HG02943 (cell line): ENCODE data around the gene ZNF787.

Experiments
- ATAC-seq: cut with Tn5 transposase; IDR thresholded peaks from one replicate; pipeline ENCODE4 v1.9.1; 2021; ENCODE audit warnings: mild to moderate bottlenecking, low read depth, moderate library complexity; ENCODE audit not compliant: unreplicated experiment

ZNF787 gene

DNA sequence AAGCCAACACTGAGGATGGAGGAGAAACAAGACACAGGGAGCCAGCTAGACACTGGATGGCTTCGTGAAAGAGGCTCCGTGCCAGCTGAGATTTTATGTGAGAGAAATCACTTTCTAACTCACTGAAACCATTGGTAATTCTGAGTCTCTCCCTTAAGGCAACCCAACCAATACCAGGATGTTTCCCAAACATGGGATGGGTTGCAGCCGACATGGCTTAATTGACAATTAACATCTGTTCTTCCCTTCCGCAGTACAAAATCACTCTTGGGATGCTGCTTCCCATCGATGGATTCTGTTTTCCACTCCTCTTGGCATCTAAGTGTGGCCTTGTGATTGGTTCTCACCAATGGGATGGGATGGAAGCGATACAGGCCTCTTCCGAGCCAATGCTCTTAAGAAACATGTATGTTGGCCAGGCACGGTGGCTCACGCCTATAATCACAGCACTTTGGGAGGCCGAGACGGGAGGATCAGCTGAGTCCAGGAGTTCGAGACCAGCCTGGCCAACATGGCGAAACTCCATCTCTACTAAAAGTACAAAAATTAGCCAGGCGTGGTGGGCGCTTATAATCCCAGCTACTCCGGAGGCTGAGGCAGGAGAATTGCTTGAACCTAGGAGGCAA is 2.3 kb upstream of the ZNF787 start:
- ATAC-seq, result no peak

DNA sequence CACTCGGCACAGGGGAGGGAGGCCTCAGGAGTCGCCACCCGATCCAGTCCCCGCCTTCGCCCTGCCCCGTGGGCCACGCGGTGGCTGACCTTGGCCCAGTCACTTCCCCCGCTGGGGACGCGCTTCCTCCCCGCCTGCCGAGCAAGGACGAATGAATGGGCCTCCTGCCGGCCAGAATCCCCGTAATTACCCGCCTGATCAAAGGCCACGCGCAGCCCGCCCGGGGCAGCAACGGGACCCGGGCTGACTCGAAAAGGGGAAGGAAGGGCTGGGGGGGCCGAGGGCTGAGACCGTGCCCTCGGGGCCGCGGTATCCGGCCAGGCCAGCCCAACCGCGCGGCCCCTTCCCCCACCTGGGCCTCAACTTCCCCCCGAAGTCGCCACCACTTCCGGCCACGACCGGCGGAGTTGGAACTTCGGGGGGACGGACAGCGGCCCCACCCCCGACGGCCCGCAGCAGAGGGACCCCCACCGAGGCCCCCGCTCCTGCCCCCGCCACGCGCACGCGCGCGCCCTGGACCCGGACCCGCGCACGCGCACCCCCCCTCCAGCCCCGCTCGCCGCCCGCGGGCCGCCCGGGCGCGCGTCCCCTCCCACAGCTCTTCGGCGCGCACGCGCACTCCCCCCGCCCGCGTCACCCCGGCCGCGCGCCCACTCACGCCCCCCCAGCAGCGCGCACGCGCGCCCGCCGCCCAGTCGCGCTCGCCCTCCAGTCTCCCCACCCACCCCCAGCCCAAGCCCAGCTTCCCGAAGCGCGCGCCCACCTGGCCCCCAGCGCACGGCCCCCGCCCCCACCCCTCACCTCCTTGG is 520 bp downstream of the ZNF787 start:
- peak; percentile 27 for ATAC-seq

DNA sequence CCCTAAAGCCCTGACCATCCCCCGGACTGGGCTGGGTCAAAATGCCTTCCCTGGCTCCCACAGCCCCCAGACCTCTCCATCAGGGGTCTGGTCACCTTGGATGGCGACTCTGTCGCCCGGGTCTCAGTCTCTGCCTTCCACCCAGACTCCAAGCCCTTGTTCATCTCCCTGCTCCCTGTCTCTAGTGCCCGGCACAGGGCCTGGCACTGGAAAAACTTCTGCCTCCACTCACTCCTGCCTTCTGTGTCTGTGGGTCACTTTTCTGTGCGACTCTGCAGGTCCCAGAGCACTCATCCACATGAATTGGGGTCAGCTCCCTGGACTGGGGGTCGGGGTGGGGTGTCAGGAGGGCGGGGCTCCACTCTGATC is 1.1 kb downstream of the ZNF787 start:
- no peak for ATAC-seq

DNA sequence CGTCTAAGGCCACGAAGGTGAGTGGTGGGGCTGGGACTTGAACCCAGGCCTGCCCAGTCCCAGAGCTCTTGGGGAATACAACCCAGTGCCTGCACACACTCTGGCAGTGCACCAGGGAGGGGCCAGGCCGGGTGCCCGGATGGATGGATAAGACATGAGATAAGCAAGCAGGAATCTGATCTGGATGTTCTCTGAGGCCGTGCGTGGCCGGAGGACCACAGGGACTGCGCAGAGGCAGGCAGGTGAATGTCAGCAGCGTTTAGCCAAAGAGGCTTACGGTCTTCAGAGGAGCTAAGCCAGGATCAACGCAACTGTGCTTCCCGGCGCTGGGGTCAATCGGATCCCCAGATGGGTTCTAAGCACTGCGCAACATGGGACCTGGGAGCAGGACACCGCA is 1.5 kb downstream of the ZNF787 start:
- ATAC-seq, result no peak

DNA sequence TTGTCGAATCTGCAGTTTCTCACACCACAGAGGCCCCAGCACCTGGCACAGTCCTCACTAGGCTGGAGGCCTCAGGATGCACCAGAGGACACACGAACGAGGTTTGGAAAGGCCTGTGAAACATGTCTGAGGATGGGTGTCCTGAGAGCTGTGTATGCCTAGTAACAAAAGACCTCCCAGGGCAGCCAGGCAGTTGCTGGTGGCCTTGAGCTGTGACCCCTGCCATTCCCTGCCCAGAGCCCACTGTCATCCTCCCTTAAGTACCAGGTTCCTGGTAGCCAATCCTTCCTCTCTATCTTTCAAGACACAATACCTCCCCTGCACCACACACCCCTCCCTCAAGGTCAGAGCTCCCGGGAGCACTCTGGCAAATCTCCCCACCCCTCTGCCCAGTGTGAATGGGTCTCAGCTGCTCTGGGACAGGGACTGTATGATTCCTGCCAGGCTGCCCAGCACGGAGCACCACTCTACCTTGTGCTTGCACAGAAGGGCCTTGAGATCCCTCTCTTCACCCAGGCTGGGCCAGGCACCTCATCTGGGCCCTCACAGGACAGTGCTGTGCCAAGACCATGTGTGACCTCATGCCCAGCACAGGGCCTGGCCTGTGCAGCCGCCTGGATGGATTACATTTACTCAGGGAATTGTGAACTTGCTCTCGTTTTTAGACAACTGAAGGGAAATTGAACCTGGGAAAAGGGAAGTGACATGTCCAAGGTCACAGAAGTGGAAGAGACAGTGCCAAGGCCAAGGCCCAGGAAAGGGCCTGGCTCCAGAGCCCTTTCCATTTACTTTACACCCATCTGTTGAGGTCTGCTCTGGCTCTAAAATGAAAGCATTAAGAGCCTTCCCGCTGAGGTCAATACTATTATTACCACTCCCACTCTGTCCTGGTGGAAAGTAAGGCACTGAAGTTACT is 2.2 kb downstream of the ZNF787 start:
- ATAC-seq, result no peak

DNA sequence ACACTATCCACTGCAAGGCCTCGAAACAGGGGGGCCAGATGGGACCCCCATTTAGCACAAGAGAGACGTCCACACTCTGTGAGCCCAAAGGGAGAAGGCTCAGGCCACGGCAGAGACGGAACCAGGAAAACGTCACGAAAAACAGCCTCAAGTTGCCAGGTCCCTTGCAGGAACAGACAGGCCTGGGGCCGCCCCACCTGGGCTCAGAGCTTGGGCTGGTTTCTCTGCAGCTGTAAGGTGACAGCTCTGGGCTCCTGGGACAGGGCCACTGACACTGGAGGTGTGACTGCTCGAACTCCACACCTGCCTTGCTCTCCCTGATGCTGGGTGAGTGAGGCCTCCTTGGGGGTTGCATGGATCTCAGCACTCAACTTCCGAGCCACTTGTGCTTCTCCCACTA is 3.2 kb downstream of the ZNF787 start:
- ATAC-seq, result no peak

DNA sequence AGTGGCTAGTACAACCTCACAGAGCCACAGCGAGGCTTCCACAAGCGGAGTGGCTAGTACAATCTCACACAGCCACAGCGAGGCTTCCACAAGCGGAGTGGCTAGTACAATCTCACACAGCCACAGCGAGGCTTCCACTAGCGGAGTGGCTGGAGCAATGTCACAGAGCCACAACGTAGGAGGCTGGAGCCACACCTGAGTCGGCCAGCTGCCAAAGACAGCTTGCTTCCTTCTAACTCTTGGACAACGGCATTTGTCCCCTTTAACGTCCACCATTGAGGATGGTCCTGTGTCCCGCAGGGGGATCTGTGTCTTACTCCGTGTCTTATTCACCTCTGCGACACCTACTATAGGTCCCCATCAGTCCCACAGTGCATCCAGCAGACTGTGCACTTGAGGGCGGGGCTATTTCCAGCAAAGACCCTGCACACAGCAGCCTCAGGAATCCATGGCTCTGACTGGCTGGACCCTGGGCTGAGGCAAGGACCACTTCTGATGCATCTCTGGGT is 3.7 kb downstream of the ZNF787 start:
- ATAC-seq, result no peak

DNA sequence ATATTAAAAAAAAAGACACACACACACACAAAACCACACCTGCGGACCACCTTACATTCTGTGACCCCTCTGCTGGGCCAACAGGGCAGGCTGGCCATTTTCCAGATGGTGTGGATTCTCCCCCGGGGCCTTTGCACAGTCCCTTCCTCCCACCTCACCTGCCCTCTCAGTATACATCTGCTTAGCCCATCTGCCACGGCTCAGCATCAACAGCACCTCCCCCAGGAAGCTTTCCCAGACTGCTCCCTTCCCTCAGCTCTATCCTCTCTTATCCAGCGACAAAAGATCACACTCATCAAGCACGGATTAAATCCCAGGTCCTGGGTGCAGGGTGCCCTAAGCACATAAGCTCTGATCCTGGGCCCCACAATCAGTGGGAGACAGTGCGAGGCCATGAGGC is 4.5 kb downstream of the ZNF787 start:
- ATAC-seq, result no peak

DNA sequence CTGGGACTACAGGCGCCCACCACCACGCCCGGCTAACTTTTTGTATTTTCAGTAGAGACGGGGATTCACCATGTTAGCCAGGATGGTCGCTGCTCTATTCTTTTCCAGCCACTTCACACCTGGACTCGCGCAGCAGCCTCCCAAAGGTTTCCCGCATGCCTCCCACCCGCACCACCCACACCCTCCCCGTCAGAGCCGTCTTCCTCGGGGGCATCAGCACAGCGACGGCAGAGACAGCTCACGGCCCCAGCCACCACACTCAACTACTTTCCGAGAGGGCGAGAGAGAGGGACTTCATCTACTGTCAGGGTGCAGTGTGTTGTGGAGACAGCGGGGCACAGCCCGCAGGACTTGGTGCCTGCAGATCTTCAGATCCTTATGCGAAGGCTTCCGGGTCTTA is 5.6 kb downstream of the ZNF787 start:
- ATAC-seq, result no peak

DNA sequence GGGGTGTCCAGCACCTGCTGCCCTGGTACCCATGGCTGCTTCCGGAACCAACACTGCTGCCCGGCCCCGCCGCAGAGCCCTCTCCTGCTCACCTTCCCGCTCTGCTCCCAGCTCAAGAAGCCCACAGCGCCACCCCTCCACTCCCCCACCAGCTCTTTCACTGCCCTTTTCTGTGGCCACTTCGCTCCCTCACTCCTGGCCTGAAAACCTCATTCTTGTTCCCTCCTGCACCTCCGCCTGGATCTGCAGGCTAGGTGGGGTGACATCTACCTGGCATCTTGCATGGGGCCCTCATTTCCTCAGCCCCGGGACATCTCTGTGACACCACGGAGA is 6.4 kb downstream of the ZNF787 start:
- no peak for ATAC-seq

DNA sequence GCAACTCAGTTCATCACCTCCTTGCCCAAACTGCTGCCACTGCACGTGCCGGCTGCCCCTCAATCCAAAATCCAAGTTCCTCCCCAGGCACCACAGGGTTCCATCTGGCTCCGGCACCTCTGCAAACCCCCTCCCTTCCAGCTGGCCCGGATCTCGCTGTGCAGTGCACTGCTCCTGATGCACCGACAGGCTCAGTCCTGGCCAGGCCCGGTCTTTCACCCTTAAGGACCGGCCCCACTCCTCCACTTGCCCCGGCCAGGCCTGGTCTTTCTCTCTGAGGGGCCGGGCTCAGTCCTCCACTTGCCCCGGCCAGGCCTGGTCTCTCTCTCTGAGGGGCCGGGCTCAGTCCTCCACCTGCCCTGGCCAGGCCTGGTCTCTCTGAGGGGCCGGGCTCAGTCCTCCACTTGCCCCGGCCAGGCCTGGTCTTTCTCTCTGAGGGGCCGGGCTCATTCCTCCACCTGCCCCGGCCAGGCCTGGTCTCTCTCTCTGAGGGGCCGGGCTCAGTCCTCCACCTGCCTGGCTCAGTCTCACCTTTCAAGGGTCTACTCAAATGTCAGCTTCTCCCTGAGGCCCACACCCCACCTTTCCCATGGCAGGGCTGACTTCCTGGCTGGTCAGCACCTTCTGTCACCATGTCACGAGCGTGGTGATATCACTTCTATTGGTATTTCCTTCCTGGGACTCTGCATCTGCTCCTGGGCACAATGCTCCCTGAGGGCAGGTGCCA is 6.9 kb downstream of the ZNF787 start:
- ATAC-seq, result no peak

DNA sequence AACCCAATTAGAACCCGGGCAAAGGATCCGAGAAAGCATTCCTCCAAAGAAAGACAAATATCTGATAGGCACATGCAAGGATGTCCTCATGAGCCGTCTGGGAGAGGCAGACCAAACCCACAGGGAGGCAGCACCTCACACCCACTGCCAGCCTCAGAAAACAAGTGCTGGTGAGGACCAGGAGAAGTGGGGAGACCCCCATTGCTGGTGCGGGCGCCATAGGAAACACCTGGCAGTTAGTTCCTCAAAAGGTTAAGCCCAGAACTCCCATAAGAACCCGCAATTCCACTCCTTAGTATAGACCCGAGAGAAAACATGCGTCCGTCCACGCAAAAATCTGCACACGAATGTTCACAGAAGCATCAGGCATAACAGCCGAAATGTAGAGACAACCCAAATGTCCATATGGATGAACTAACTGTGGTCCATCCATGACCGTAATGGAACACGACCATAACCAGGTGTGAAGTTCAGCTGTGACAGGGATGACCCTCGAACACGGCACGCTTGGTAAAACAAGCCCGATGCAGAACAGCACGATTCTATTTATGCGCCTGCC is 7.9 kb downstream of the ZNF787 start:
- no peak for ATAC-seq

DNA sequence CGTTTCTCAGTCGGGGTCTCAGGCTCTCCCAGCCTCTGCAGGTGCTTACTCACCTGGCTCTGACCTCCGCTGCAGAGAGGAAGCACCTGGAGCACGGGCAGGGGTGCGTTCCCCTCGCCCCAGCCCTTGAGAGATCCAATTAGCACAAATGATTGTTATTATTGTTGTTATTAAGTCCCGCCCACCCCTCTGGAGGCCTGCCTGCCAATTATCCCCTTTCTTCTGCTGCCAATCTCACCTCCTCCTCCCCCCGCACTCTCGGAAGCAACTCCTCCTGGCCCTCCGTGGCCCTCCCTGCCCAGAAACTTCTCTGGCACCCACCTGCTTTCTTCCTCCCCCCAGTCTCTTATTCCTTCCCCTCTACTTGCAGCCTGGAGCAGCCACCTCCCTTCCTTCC is 8.8 kb downstream of the ZNF787 start:
- no peak for ATAC-seq

DNA sequence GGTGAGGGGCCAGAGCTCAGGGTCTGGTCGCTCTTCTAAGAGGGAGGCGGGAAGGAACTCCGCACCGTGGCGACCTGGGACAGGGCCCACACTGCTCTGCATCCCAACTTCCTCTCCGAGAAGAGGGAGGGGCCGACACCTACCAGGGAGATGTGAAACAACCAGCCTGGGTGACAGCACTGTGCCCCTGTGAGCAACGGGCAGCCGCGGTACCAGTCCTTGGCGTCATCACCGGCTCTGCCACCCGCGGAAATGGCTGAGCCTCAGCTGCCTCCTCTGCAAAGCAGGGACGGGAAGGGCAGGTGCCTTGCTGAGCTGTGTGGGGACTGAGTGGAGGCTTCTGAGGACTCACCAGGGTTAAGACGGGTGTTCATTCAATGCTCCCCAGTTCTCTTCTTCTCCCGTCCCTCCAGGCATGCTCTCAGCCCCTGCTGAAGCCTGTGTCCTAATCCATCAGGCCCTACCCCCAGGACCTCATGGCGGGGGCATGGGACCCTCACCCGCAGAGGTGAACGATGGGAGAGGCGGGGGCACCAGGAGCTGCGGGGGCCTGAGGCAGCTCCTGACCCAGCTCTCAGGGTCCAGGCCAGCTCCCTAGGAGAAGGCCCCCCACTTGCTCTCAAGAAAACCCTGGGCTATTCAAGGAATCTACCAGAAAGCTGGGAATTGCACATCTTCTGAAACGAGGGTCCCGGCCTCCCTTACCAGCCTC is 9.3 kb downstream of the ZNF787 start:
- ATAC-seq, result peak; percentile 68

DNA sequence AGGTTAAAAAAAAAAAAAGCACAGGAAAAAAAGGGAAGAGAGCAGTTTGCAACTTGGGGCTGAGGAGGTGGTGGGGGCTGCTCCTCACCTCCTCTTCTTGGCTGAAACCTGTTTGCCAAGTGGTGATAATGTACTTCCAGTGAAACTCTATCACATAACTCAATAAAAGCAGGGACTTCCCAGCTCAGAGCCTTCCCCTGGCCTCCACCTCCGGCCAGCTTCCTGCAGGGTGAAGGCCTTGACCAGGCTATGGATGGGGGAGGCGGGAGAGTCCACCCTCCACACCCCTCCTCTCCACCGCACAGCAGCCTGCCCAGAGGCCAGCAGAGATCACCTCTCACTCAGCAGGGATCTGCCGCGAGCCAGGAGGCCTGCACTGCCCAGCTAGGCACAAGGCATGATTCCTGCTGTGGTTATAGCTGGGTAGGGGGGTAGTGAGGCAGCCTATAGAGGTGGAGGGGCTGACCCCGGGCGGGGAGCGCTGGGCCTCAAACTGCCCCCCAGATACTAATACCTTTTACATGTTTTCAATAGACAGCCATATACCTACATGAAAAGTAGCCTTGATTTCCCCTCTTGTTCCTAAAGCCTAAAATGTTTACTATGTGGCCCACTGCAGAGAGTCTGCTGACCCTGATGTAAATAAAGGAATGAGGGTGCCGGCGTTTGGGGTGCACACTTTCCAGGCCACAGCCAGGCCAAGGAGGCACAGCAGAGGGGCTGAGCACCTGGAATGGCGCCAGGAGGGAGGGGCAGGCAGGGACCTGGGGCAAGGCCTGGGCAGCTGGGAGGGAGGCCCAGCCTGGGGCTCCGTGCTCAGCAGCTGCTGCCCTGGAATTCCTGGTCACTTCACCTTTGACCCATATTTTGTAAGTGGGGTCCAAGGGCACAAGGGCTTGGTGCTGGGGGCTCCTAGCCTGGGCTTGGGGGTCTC is 10.3 kb downstream of the ZNF787 start:
- no peak for ATAC-seq

DNA sequence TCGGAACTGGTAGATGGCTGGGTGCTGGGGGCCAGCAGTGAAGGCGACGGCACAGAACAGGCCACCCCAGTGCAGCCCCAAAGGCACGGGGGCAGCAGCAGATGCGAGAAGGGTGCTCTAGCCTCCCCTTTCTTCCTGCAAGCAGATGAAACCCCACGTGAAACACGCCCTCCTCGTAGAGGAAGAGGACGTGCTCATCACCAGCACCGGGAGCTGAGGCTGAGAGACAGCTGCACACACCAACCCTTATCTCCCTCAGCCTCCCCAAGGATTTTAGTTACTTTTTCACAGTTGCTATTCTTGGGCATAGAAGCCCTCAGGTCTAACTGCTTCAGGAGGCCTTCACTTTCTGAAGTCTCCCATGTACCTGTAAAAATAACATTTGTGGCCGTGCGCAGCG is 11.9 kb downstream of the ZNF787 start:
- no peak for ATAC-seq

DNA sequence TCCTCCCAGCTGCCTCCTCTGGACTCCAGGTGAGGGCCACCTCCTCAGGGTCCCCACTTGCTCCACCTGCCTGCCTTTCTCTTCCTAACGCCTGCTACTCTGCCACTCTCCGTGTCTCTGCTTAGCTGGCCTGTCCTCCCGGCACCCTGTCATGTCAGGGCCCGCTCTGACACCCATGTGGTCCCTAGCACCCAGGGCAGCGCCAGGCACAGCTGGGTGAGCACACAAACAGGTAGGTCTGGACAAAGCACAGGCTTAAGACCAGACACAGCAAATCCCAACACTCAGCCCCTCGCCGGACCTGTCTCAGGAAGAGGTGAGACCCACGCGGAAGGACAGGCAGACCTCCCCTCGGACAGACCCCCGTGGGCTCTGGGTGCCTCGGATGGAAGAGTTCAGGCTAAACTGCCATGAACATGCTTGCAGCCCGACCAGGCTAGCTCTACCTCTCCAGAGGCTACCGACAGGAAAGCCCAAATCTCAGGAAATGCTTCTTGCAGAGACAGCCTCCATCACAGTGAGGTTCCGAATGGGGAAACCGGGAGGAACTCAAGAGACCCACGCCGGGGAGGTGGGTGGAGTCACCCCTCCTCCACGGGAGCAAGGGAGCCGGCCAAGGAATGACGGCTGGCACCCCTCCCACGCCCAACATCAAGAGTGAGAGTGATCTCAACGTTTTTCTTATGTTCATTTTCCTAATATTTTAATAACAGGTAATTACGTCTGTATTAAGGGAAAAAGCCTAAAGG is 12.5 kb downstream of the ZNF787 start:
- no peak for ATAC-seq
